Astrocyte of the spinal cord (primary cell): Measurements from ENCODE around the gene FN3K.
A peak's percentile ranks its signal among the peaks of the same experiment; 100 is the strongest.
"Not testable (repeated sequence)": the region's sequence is repeated elsewhere in the genome, so short reads cannot be mapped to it uniquely, and the experiment has no call there.

Source experiments
- DNase-seq: peaks from one replicate; pipeline ENCODE4 v3.0.0; 2011; ENCODE audit warnings: low read depth, low spot score
- H3K4me3 ChIP-seq: 2 replicates; pipeline ENCODE4 v1.5.1; 2011; ENCODE audit warnings: low read depth, mild to moderate bottlenecking, low read length, moderate library complexity
- CTCF ChIP-seq: IDR thresholded peaks from 2 replicates; pipeline ENCODE4 v1.5.1; 2012; ENCODE audit warnings: low read depth, mild to moderate bottlenecking, low read length, inconsistent platforms
- in situ Hi-C: cut with HindIII; loops from 2 replicates; pipeline ENCODE4 v1.10.0; 2017; ENCODE audit warnings: low sequenced_read_pairs

Gene FN3K

GRCh38 chr17:82781894-82782274, 46.5 kb downstream of the FN3K start:
- in situ Hi-C loops = no loop called here
- H3K4me3 ChIP-seq = no peak overlapping the region
- peak; percentile 79 for DNase-seq
- peak; percentile 98 for TF ChIP-seq CTCF

GRCh38 chr17:82782657-82783207, 47.3 kb downstream of the FN3K start:
- no peak overlapping the region for H3K4me3 ChIP-seq
- in situ Hi-C loops = no loop called here
- no peak for TF ChIP-seq CTCF

GRCh38 chr17:82783498-82783897, 48.1 kb downstream of the FN3K start:
- TF ChIP-seq CTCF = no peak
- in situ Hi-C loops = no loop called here
- H3K4me3 ChIP-seq = no peak overlapping the region
- no peak for DNase-seq

More at GRCh38 chr17:82782657-82783207, 47.3 kb downstream of the FN3K start:
- DNase-seq = no peak

GRCh38 chr17:82785581-82785980, 50.2 kb downstream of the FN3K start:
- in situ Hi-C loops, DNase-seq: not testable (repeated sequence)

GRCh38 chr17:82786427-82786826, 51.0 kb downstream of the FN3K start:
- no peak overlapping the region for H3K4me3 ChIP-seq
- TF ChIP-seq CTCF = no peak
- in situ Hi-C loops = no loop called here
- no peak for DNase-seq

More at GRCh38 chr17:82785581-82785980, 50.2 kb downstream of the FN3K start:
- H3K4me3 ChIP-seq = not testable (repeated sequence)

GRCh38 chr17:82787081-82787848, 51.9 kb downstream of the FN3K start:
- in situ Hi-C loops = no loop called here
- DNase-seq = peak; percentile 77
- no peak for TF ChIP-seq CTCF
- H3K4me3 ChIP-seq = no peak overlapping the region
